ENCODE measurements around the gene CYP4V2.

GRCh38 chr4:186204686-186205085, 13.3 kb downstream of the CYP4V2 start:
- TF ChIP-seq EZH2 (IDR thresholded peaks at IDR 0.05; ENCODE audit: insufficient read depth, poor library complexity, severe bottlenecking) (no peak), EZH2phosphoT487 (IDR thresholded peaks at IDR 0.05; ENCODE audit: insufficient read depth, low read depth) (no peak)

Measured in GM23248 (cell line).